Panc1 (cell line): ENCODE results near the gene POU3F1.

Source experiments
- POLR2AphosphoS5 ChIP-seq: IDR thresholded peaks from 2 replicates; pipeline ENCODE4 v1.6.1; 2012; ENCODE audit warnings: mild to moderate bottlenecking, low read depth, low read length, moderate library complexity
- REST ChIP-seq, 2 experiments: IDR thresholded peaks; 2 replicates each; pipeline ENCODE4 v1.6.1; 2011 to 2012; ENCODE audit warnings: low read depth in 2 of 2, control low read depth in 1 of 2, low read length in 1 of 2, mild to moderate bottlenecking in 1 of 2, moderate library complexity in 1 of 2; ENCODE audit not compliant: insufficient read depth in 1 of 2
- SIN3A ChIP-seq: IDR thresholded peaks from 2 replicates; pipeline ENCODE4 v1.6.1; 2012; ENCODE audit warnings: low read depth, mild to moderate bottlenecking, low read length, moderate library complexity, borderline replicate concordance; ENCODE audit not compliant: insufficient read depth
- TCF7L2 ChIP-seq: IDR thresholded peaks from 2 replicates; pipeline ENCODE4 v1.6.1; 2011; ENCODE audit warnings: mild to moderate bottlenecking, low read depth, low read length, inconsistent platforms
- TF ChIP-seq, protein P1 (sequence below): fragments of 450-650 bp; IDR thresholded peaks from 2 replicates; pipeline ENCODE4 v1.5.1; 2017; ENCODE audit warnings: mild to moderate bottlenecking

- TF ChIP-seq POLR2AphosphoS5 (no peak), TCF7L2 (no peak), REST (IDR thresholded peaks at IDR 0.05; ENCODE audit: insufficient read depth in 1 of 2, low read depth in 2 of 2, low read length in 1 of 2) (no peak), SIN3A (no peak)
- TF ChIP-seq, protein P1, sequence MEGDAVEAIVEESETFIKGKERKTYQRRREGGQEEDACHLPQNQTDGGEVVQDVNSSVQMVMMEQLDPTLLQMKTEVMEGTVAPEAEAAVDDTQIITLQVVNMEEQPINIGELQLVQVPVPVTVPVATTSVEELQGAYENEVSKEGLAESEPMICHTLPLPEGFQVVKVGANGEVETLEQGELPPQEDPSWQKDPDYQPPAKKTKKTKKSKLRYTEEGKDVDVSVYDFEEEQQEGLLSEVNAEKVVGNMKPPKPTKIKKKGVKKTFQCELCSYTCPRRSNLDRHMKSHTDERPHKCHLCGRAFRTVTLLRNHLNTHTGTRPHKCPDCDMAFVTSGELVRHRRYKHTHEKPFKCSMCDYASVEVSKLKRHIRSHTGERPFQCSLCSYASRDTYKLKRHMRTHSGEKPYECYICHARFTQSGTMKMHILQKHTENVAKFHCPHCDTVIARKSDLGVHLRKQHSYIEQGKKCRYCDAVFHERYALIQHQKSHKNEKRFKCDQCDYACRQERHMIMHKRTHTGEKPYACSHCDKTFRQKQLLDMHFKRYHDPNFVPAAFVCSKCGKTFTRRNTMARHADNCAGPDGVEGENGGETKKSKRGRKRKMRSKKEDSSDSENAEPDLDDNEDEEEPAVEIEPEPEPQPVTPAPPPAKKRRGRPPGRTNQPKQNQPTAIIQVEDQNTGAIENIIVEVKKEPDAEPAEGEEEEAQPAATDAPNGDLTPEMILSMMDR, result no peak
Observed at GRCh38 chr1:38084700-38085099, 38.1 kb upstream of the POU3F1 start.
